PC-3 (cell line): ENCODE data around the gene SH3PXD2A.

Experiments used
- EZH2 ChIP-seq: fragments of 300-600 bp; sonication (generic); IDR thresholded peaks from one replicate; pipeline ENCODE4 v1.6.1; 2017; ENCODE audit warnings: antibody characterized with exemption, mild to moderate bottlenecking, low read length; ENCODE audit not compliant: unreplicated experiment
- TF ChIP-seq, protein P1 (sequence below): fragments of 300-600 bp; sonication (generic); conservative IDR thresholded peaks from 2 replicates; pipeline ENCODE4 v1.5.1; 2017; ENCODE audit warnings: antibody characterized with exemption, low read depth, mild to moderate bottlenecking, low read length

DNA sequence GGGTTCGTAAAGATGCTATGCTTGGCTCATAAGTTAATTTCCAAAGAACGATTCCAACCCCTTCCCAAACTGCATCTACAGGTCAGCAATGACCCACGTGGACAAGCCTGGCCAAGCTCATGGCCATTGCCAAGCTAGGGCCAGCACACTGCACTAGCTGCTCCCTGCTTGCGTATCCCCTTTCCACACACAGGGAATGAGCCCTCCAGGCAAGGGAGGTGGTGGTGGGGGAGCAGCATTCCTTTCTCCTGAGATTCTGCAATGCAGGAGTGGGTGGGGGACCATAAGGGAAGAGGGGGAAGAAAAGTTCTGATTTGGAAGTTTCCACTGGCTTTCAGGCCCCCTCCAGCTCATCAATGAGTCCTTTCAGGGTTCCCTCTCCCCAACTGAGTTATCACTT, 56.0 kb downstream of the SH3PXD2A start:
- TF ChIP-seq, protein P1, sequence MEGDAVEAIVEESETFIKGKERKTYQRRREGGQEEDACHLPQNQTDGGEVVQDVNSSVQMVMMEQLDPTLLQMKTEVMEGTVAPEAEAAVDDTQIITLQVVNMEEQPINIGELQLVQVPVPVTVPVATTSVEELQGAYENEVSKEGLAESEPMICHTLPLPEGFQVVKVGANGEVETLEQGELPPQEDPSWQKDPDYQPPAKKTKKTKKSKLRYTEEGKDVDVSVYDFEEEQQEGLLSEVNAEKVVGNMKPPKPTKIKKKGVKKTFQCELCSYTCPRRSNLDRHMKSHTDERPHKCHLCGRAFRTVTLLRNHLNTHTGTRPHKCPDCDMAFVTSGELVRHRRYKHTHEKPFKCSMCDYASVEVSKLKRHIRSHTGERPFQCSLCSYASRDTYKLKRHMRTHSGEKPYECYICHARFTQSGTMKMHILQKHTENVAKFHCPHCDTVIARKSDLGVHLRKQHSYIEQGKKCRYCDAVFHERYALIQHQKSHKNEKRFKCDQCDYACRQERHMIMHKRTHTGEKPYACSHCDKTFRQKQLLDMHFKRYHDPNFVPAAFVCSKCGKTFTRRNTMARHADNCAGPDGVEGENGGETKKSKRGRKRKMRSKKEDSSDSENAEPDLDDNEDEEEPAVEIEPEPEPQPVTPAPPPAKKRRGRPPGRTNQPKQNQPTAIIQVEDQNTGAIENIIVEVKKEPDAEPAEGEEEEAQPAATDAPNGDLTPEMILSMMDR = no peak
- TF ChIP-seq EZH2 = no peak
